ENCODE results near the gene NDUFV2.
A peak's percentile ranks its signal among the peaks of the same experiment; 100 is the strongest.
"Not testable (repeated sequence)": the region's sequence is repeated elsewhere in the genome, so short reads cannot be mapped to it uniquely, and the experiment has no call there.

The NDUFV2 gene

GRCh38 chr18:9102508-9103375 lies at the start of gene NDUFV2:
NDUFV2 (plus strand) TSS chr18:9102699; CDS start chr18:9102744, 45 bp downstream.
- DNase-seq: peak; percentile 98

GRCh38 chr18:9053814-9054213 lies 48.7 kb upstream of the NDUFV2 start:
- no peak for DNase-seq

DNA sequence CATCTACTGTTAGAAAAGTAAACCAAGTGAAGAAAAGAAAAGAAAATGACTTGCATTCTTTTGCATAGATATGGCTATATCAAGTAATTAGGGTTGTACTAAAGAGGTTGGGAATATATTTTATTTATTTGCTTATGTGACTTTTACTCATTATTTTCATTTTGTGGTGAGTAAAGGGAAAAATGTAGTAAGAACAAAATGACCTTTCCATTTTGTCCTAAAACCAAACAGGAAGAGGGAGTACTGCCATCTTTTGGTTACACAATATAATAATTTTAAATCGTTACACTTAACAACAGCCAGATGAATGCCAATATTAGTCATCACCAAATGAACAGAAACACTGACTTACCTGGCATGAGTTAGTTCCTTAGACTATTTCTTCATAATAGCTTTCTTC lies 47.3 kb upstream of the NDUFV2 start:
- no peak for DNase-seq

- DNase-seq: no peak
Measured at GRCh38 chr18:9055626-9056025, 46.9 kb upstream of the NDUFV2 start.

- DNase-seq: no peak
Measured at GRCh38 chr18:9057646-9058045, 44.9 kb upstream of the NDUFV2 start.

DNA sequence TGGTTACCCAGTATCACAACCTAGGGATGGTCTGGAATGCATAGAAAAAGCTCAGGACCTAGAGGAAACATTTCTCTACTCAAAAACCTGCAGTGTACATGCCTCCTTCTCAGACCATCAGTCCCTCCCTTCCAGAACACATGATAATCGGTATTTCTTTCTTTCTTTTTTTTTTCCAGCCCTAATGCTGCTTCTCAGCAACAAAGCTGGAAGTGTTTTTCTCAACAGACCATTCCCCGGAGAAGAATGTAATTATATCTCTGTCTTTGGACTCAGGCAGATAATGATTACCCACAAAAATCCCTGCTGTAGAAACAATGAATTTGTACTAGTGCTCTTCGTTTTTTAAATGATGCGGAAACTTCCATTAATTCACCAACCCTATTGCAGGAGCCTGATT lies 44.1 kb upstream of the NDUFV2 start:
- DNase-seq: no peak

DNA sequence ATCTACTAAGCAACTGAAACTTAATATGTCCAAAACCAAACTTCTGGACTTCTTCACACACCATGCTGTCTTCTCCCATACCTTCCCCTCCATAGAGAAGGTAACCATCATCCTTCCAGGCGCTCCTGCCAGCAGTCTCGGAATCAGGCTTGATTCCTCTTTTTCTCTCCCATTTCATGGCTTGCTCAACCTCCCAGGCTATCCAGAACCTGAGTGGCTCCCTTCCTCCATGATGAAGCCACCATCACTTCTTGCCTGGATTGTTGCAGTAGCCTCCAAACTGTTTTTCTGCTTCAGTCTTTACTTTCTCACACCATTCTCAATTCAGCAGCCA lies 40.1 kb upstream of the NDUFV2 start:
- DNase-seq: no peak

DNA sequence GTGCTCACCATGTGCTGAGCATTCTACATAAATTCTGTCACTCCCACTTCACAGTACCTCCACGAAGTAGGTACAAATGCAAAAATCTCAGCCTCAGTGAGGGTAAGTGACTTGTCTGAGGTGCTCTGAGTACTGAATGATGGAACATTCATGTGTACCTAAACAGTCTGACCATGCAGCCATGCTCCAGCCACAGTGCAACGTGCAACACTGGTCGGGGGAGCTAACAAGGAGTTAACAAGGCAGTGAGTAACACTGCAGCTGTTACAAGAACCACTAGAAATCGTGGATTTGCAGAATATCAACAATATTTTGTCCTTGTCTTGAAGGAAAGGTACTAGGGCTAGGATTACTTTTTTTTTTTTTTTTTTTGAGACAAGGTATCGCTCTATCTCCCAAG lies 36.6 kb upstream of the NDUFV2 start:
- DNase-seq: no peak

DNA sequence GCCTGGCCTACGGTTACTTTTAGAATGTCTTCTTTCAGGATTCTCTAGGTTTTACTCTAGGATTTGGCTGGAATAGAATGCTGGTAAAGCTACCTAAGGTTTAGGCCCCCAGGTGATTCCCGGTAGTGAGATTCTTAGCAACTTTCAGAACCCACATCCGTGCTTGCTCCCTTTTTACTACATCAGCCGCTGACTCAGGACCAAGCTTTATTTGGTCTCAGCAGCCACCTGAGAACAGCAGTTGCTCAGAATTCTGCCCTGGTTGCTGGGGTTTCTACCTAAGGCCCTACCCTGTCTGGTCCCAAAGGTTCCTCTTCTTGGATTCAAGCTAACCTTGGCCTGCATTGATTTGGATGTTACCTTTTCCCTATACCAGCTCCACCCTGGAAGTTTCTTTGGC lies 36.1 kb upstream of the NDUFV2 start:
- DNase-seq: no peak

DNA sequence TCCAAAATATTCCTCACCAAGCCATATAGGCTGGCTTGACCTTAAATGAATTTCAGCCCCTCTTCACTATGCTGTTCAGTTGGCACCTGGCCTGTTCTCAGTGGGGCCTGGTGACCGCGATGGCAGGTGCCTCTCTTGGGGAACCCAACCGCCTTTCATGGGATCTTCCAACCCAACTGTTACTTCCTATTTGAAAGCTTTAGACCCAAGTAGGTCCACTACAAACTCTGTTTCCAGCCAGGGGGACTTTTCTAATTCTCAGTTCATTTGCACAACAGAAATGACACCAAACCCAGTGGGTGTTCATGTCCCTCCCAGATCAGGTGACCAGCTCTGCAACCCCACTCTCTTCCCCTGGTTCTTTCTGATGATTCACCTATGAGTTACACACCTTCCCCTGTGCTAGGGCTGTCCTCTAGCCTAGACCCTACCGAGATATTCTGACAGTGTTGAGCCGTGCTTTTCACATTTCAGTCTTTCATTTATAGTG lies 35.6 kb upstream of the NDUFV2 start:
- no peak for DNase-seq

GRCh38 chr18:9067823-9068222 lies 34.7 kb upstream of the NDUFV2 start:
- no peak for DNase-seq

DNA sequence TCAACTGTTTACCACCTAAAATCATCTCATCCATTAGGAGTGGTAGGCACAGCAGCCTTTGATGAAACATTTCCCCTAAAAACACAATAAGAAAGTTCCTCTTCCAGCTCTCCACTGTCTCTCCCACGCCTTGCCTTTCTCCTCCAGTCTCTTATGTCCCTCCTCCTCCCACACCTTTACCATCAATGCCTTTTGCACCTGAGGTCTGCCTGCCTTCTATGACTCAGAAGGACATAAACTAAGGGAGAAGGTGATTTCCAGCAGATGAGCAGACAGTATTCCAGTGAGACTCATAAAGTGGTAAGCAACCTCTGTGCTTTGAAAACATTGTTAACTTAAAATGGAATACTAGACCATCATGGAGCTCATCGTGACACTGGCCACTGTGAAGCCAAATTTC lies 34.2 kb upstream of the NDUFV2 start:
- no peak for DNase-seq

DNA sequence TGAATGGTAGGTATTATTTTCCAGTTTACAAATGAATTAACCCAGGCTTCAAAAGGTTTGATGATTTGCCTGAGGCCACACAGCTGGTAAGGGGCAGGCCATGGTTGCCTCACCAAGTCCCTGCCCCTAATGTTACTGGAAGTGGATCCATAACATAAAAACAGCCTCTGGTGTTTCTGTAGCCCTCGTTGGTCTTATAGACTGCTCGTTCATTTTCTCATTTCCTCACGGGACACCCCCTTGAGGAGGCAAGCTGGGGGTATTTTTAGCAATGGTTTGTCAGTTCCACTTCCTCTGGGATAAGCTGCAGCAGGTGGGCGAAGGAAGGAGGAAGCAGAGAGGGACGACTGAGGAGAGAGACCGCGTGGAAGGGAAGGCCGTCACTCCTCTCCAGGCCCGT lies 32.9 kb upstream of the NDUFV2 start:
- DNase-seq: no peak

DNA sequence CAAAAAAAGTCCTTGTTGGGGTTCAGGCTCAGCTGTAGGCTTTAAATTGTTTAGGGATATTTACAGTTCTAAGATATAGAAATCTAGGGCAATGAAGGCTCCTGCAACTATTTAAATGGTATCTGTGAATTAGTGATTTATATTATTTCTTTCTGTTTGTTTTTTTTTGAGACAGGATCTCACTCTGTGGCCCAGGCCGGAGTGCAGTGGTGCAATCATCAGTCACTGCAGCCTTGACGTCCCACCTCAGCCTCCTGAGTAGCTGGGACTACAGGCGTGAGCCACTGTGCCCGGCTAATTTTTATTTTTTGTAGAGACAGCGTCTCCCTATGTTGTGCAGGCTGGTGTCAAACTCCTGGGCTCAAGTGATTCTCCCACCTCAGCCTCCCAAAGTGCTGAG lies 32.3 kb upstream of the NDUFV2 start:
- no peak for DNase-seq

DNA sequence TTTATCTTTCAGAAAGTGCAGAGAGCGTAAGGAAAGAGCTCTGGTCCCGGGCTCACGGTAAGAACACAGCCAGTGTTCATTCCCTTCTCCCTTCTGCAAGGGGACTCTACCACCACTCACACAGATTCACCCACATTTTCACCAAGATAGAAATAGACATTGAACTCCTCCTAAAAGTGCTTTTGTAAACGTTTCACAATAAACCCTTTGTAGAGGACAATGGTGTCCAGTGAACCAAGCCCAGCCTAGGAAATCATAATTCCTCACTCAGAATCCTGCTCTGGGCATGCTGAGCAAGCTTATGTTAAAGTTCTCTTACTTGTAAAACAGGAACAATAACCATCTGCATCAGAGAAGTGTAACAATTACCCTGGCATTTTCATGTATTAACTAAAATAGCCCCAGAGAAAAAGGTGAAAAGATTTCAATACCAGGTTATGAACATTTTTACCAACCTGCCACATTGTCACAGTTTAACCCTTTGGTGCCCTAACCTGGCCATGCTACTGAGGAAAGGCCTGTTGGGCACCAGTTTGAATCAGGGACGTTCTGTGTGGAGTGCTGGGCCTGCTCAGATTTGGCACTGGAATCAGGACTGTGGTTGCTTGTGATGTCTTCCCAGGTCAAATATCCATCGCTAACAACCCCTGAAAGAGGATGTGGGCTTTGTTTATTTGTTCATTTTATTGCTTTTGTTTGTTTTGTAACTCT lies 22.5 kb upstream of the NDUFV2 start:
- DNase-seq: no peak

DNA sequence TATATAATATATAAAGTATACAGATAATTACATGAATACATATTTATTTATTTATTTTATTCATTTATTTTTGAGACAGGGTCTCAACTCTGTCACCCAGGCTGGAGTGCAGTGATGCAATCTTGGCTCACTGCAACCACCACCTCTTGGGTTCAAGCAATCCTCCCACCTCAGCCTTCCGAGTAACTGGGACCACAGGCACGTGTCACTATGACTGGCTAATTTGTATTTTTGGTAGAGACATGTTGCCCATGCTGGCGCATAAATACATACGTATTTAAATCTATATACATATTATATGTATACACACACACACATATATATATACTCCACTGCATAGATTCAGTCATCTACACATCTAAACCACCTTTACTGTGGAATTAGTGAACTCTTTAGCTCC lies 20.6 kb upstream of the NDUFV2 start:
- peak; percentile 46 to 48 for DNase-seq

GRCh38 chr18:9082711-9083510 lies 19.6 kb upstream of the NDUFV2 start:
- peak; percentile 38 to 60 for DNase-seq

DNA sequence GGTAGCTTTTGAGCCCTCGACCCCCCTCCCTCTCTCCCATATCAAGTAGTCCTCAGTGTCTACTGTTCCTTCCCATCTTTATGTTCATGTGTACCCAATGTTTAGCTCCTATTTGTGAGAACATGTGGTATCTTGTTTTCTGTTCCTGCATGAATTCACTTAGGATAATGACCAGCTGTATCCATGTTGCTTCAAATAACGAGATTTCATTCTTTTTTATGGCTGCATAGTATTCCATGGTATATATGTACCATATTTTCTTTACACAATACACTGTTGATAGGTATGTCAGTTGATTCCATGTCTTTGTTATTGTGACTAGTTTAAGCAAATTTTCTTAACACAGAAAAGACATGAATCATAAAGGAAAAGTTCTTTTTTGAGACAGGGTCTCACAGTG lies 16.5 kb upstream of the NDUFV2 start:
- no peak for DNase-seq

GRCh38 chr18:9086624-9087023 lies 15.9 kb upstream of the NDUFV2 start:
- no peak for DNase-seq

GRCh38 chr18:9087144-9087543 lies 15.4 kb upstream of the NDUFV2 start:
- DNase-seq: no peak

DNA sequence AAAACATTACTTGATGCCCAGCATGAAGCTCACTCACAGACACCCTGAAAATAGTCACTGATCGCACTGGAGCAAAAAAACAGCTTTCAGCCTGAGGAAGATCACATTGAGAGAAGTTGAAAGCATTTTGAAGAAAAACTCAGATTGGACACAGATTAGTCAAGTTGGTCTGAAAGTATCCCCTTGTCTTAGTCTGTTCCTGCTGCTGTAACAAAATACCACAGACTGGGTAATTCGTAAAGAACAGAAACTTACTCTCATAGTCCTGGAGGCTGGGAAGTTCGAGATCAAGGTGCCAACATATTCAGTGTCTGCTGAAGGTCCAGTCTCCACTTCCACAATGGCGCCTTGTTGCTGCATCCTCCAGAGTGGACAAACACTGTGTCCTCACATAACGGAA lies 14.2 kb upstream of the NDUFV2 start:
- no peak for DNase-seq

DNA sequence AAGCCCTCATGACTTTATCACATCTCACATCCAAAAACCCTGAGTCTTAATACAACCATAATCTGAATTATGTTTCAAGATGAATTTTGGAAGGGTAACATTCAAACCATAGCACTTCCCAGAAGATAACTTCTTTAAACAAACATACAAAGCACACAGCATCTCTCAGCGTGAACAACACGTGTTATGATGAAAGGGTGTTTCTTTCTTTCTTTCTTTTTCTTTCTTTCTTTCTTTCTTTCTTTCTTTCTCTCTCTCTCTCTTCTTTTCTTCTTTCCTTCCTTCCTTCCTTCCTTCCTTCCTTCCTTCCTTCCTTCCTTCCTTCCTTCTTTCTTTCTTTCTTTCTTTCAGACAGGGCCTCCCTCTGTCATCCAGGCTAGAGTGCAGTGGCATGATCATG lies 13.8 kb upstream of the NDUFV2 start:
- DNase-seq: not testable (repeated sequence)

GRCh38 chr18:9090578-9090977 lies 11.9 kb upstream of the NDUFV2 start:
- no peak for DNase-seq

GRCh38 chr18:9091066-9091476 lies 11.4 kb upstream of the NDUFV2 start:
- DNase-seq: peak; percentile 33 to 46
